ENCODE measurements around the gene ATP2B3. TPM values are rescaled to one million over a fixed set of nuclear protein-coding genes. Genes with fewer than 3 reads are reported as not detected.

Gene ATP2B3
- total RNA-seq, 1 experiment from 2014 or later, result 0.21 TPM

DNA sequence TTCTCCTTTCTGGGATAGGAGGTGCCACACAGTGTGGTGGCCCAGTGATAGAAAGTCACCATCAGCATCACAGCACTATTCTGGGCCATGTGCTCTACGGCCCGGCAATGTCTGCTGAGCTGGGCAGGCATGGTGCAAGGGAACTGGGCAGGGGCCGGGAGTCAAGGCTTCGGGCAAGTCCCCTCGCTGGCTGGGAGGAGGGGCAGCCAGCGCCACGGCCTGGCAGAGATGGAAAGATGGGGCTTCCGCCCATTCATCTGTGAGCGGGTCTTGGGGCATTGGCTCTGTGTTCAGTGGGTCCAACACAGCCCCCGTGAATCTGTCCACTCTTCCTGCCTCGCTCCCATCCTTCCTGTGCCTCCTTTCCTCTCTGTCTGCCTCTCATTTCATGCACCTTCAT, 7.1 kb upstream of the ATP2B3 start:
- Histone ChIP-seq H3K36me3 (ENCODE audit: control insufficient read depth, insufficient read depth, low read length) (no peaks in the 10 kb centered on the region), H3K9me3 (ENCODE audit: control insufficient read depth, insufficient read depth, low read depth, low read length) (no peaks in the 10 kb centered on the region), H3K27me3 (ENCODE audit: control insufficient read depth, insufficient read depth, low read length) (no peaks in the 10 kb centered on the region), H3K4me3 (ENCODE audit: low read depth in 2 of 2, low read length in 2 of 2) (no peak overlapping the region), H3K27ac (ENCODE audit: low read length) (no peak overlapping the region), H3K4me1 (ENCODE audit: control insufficient read depth, insufficient read depth, low read length) (no peaks in the 10 kb centered on the region)
- in situ Hi-C loops (cut with HindIII; ENCODE audit: low pct_unique_long_range_greater_than_20kb, low sequenced_read_pairs), result no loop called here
- no TSS peak for BruUV-seq (replicated peaks)
- no peak for TF ChIP-seq POLR2AphosphoS5 (IDR thresholded peaks at IDR 0.05; ENCODE audit: low read depth, low read length)
- no peak for TF ChIP-seq SIN3A (IDR thresholded peaks at IDR 0.05; ENCODE audit: borderline replicate concordance, insufficient read depth, low read depth, low read length)
- no peak for TF ChIP-seq REST (IDR thresholded peaks at IDR 0.05; ENCODE audit: insufficient read depth in 1 of 2, low read depth in 2 of 2, low read length in 1 of 2)
- TF ChIP-seq, protein P1, sequence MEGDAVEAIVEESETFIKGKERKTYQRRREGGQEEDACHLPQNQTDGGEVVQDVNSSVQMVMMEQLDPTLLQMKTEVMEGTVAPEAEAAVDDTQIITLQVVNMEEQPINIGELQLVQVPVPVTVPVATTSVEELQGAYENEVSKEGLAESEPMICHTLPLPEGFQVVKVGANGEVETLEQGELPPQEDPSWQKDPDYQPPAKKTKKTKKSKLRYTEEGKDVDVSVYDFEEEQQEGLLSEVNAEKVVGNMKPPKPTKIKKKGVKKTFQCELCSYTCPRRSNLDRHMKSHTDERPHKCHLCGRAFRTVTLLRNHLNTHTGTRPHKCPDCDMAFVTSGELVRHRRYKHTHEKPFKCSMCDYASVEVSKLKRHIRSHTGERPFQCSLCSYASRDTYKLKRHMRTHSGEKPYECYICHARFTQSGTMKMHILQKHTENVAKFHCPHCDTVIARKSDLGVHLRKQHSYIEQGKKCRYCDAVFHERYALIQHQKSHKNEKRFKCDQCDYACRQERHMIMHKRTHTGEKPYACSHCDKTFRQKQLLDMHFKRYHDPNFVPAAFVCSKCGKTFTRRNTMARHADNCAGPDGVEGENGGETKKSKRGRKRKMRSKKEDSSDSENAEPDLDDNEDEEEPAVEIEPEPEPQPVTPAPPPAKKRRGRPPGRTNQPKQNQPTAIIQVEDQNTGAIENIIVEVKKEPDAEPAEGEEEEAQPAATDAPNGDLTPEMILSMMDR (IDR thresholded peaks at IDR 0.05), result no peak
- intact Hi-C loops (cut with micrococcal nuclease; ENCODE audit: unreplicated experiment), result no loop called here
- ChIA-PET POLR2A (no interaction called here), CTCF (no interaction called here)
- no peak for DNase-seq (ENCODE audit: low read depth, low spot score)
- no peak for ATAC-seq

- Histone ChIP-seq H3K4me3 (ENCODE audit: low read depth in 2 of 2, low read length in 2 of 2) (no peak overlapping the region), H3K36me3 (ENCODE audit: control insufficient read depth, insufficient read depth, low read length) (no peaks in the 10 kb centered on the region), H3K4me1 (ENCODE audit: control insufficient read depth, insufficient read depth, low read length) (no peaks in the 10 kb centered on the region), H3K27ac (ENCODE audit: low read length) (no peak overlapping the region), H3K27me3 (ENCODE audit: control insufficient read depth, insufficient read depth, low read length) (no peaks in the 10 kb centered on the region), H3K9me3 (ENCODE audit: control insufficient read depth, insufficient read depth, low read depth, low read length) (no peaks in the 10 kb centered on the region)
- BruUV-seq (replicated peaks), result no TSS peak
- ChIA-PET POLR2A (no interaction called here), CTCF (no interaction called here)
- DNase-seq (ENCODE audit: low read depth, low spot score) (no peak), ATAC-seq (no peak)
- in situ Hi-C loops (cut with HindIII; ENCODE audit: low pct_unique_long_range_greater_than_20kb, low sequenced_read_pairs), result no loop called here
- intact Hi-C loops (cut with micrococcal nuclease; ENCODE audit: unreplicated experiment), result no loop called here
- no peak for TF ChIP-seq TCF7L2 (IDR thresholded peaks at IDR 0.05; ENCODE audit: low read depth, low read length)
- TF ChIP-seq, protein P1 (IDR thresholded peaks at IDR 0.05), result no peak
- TF ChIP-seq POLR2AphosphoS5 (IDR thresholded peaks at IDR 0.05; ENCODE audit: low read depth, low read length), result no peak
- no peak for TF ChIP-seq SIN3A (IDR thresholded peaks at IDR 0.05; ENCODE audit: borderline replicate concordance, insufficient read depth, low read depth, low read length)
- no peak for TF ChIP-seq REST (IDR thresholded peaks at IDR 0.05; ENCODE audit: insufficient read depth in 1 of 2, low read depth in 2 of 2, low read length in 1 of 2)
Observed at GRCh38 chrX:153511784-153512500, 5.5 kb upstream of the ATP2B3 start.

Measured in Panc1 (cell line).